ENCODE results near the gene PMS2. TPM values are rescaled to one million over a fixed set of nuclear protein-coding genes. Genes with fewer than 3 reads are reported as not detected.
A peak's percentile ranks its signal among the peaks of the same experiment; 100 is the strongest.
"Not testable (repeated sequence)": the region's sequence is repeated elsewhere in the genome, so short reads cannot be mapped to it uniquely, and the experiment has no call there.

Gene PMS2
- total RNA-seq, 1 donor from 2014 or later = 4.4 TPM

DNA sequence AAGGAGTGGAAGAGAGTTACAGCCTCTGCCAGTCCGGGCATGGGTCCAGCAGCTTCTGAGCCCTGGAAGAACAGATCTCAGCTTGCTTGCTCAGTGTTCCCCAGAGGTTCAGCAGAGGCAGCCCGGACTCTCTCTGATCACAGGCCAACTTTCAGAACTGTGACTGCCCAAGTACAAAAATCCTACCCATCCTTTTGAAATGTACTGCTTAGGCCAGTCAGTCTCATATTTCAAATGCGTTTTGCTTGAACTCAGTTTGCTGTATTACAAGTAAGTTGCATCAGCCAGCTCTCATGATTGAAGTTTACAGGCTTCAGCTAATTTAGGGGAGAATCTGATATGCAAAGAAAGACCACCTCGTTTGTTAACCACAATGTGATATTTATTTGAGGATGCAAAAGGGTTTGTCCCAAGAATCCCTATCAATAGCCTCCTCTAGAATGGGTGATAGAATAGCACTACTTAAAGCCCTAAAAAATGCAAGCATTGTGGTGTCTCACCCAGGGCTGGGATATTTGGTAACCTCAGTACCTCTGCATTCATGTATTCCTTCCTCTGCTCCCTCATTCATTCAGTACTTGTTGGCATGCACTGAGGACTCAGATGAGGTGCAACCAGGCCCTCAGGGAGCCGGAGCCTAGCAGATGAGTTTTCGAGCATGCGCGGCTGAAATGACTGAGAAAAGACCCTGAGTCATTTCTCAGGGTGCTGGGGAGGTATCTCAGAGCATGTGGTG is 7.2 kb upstream of the PMS2 start:
- peak; percentile 80 for DNase-seq (ENCODE audit: low spot score)
- ATAC-seq = peak; percentile 69

DNA sequence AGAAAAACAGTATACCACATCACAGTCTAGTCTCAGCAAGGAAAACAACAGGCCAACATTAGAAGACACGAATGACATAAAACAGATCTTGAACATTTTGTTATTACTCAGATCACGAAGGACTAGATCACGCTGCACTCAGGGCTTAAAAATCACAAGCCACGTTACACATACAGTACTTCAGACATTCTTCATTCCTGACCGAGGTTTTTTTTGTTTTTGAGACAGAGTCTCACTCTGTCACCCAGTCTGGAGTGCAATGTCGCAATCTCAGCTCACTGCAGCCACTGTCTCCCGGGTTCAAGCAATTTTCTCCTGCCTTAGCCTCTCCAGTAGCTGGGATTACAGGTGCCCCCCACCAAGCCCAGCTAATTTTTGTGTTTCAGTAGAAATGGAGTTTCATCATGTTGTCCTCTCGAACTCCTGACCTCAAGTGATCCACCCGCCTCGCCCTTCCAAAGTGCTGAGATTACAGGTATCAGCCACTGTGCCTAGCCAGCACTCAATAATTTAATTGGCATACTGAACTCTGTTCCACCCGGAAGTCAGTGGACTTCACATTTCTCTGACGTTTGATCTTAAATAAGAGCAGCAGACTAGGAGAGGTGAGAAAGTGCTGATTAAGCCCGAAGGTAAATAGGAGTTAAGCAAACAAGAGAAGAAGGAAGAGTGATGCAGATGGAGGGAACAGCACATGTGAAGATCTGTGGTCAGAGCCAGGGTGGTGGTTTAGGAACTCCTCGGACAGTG is 3.7 kb upstream of the PMS2 start:
- peak; percentile 80 for DNase-seq (ENCODE audit: low spot score)
- ATAC-seq = peak; percentile 61

DNA sequence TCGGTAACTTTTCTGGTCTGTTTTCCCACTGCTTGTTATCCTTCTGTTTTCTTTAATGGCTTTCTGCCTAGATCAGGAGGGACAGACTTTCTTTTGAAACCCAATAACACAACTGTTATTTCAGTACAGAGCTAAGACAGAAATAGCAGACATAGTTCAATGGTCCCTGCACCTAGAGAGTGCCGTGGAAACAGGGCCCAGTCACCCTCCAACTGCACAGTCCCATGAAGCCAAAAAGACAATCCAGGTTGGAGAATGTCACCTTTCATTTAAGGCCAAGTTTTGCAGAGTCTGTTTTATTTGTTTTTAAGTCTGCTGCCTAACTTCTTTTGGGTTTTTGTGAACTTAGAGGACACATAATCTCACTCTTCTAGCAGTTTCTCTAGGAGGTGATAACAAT is 2.7 kb upstream of the PMS2 start:
- no peak for ATAC-seq
- DNase-seq (ENCODE audit: low spot score) = no peak

DNA sequence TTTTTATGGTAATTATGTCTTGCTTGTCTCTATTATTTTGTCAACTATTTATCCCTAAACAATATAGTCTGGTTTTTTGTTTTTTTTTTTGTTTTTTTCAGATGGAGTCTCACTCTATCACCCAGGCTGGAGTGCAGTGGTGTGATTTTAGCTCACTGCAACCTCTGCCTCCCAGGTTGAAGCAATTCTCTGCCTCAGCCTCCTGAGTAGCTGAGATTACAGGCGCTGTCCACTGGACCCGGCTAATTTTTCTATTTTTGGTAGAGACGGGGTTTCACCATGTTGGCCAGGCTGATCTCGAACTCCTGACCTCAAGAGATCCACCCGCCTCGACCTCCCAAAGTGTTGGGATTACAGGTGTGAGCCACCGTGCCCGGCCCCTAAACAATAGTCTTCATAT is 1.5 kb upstream of the PMS2 start:
- DNase-seq (ENCODE audit: low spot score); ATAC-seq: not testable (repeated sequence)

DNA sequence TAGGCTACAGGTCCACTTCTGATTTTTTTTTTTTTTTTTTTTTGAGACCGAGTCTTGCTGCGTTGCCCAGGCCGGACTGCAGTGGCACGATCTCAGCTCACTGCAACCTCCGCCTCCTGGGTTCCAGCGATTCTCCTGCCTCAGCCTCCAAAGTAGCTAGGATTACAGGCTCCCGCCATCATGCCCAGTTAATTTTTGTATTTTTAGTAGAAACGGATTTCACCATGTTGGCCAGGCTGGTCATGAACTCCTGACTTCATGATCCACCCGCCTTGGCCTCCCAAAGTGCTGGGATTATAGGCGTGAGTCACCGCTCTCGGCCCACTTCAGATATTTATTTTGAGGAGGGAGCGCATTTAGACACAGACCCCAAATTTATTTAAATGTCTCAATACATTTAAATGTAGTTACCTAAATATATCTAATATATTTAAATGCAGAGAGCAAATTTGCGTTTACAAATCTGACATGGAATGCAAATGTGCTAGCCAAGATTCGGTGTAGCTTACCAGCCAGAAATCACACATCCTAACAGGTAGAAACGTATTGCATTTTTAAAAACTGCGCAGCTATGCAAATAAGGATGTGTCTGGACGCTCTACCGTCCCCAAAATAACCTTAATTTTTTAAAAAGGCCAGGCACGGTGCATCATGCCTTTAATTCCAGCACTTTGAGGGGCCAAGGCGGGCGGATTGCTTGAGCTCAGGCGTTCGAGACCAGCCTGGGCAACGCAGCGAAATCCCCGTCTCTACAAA is 836 bp downstream of the PMS2 start:
- DNase-seq (ENCODE audit: low spot score); ATAC-seq: not testable (repeated sequence)

DNA sequence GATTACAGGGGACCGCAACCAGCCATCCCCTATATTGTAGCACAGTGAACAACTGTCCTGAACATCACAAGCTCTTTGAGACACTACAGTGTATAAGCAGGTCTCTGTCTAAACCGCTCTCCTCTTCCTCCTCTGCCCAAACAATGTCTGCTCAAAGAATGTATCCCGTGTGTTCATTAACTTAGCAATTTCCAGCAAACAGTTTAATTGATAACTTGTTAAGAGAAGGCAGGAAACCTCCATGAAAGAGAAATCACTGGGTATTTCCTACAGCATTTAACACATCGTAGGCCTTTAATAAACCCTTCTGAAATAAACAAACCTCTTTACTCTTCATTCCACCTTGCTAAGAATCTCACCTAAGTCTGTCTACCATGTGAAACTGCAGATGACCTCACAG is 1.5 kb downstream of the PMS2 start:
- ATAC-seq (no peak), DNase-seq (ENCODE audit: low spot score) (no peak)

DNA sequence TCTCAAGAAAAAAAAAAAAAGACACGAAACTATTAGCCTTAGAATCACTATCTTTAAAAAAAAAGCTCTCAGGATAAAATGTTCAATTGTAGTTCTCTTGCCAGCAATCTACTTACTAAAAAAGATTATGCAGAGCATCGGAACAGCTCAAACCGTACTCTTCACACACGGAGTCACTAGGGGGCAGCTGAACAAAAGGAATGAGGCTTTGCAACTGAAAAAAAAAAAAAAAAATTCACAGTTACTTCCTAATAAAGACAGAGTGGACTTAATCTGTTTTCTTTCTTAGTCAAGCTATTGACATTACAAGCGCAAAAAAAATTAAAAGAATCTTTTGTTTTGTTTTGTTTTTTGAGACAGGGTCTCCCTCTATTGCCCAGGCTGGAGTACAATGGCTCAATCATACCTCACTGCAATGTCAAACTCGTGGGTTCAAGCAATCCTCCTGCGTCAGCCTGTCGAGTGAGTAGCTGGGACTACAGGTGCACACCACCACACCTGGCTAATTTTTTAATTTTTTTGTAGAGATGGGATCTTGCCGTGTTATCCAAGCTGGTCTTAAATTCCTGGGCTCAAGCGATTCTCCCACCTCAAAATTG is 11.5 kb downstream of the PMS2 start:
- ATAC-seq (peak; percentile 92), DNase-seq (ENCODE audit: low spot score) (no peak)

DNA sequence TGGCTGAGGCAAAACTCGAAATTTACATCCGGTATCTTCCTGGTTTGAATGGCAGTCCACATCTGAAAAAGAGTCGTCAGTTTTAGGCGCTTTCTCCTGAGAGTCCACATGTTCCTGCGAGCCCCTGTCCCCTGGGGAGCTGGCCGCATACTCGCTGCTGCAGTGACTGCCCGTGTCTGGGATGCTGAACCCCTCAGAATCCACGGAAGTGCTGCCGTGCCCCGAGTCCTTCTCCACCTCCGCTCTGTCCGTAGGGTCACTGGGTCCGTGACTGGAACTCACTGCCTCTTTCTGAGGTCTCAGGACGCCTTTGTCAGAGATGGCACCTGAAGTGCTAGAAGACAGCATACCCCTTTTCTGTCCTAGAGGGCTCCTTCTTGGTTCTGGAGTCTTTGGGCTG is 21.8 kb downstream of the PMS2 start:
- not testable (repeated sequence) for DNase-seq (ENCODE audit: low spot score); ATAC-seq

DNA sequence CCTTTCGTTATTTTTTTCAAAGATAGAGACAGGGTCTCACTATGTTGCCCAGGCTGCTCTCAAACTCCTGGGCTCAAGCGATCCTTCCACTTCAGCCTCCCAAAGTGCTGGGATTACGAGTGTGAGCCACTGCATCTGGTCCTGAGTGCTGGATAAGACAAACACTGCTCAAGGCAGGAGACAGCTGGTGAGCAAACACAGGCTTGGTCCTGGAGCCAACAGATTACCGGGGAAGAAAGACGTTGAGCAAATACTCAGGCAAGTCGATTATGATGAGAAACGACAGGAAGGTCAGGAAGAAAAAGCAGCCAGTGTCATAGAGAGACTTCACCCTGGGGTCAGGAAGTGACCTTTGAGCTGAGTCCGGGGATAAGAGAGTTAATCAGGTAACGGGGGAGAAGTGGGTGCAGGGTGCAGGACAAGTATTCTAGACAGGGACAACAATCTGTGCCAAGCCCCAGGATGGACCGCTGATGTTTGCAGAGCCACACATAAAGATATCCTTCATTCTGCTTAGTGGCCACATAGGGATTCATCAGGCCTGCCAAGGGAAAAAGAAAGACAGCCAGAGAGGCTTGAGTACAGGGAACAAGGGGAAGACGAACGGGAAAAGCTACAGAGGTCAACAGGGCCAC is 29.1 kb downstream of the PMS2 start:
- DNase-seq (ENCODE audit: low spot score) = not testable (repeated sequence)
- peak; percentile 49 for ATAC-seq

DNA sequence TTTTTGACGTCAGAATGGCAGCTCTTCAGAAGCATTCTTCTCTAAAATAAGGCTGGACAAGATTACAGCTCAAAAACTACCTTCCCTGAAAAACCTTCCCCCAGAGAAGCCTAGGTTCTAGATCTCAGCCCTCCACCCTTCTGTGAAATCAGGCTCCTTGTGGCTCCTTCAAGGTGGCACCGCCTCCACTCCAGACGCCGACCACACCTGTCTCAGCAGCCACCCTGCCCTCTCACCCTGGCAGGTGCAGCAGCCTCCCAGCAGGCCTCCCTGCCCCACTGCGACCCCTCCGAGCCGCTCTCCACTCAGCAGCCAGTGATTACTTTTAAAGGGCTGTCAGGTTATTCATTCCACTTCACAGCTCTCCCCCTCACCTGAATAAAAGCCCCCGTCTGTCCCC is 35.3 kb downstream of the PMS2 start:
- ATAC-seq = not testable (repeated sequence)

DNA sequence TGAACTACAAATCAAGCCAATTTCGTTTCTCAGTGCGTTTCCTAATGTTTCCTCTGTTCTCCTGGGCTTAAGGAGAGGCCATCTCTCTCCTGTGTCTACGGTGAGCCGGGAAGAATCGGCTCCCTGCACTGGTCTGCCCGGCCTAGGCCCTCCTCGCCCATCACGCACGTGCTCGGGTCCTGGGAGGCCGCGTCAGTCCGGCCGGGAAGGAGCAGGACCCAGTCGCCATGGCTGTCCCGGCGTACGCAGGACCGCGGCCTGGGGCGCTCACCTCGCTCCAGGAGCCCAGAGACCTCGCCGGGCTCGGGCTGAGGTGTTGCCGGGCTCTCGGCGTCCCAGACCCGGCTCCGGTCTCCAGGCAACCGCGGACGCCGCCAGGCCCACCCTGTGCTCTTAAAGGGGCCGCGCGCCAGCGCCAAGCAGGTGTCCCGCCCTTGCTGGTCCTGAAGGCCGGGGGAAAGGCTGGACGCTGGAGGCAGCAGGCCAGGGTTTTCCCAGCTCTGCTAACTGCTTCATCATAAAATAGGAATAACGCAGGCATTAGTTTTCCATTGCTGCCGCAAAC is 38.4 kb downstream of the PMS2 start, which contains the start of gene RSPH10B:
Gene RSPH10B (minus strand): TSS at position 343 of the 565 bp plus-strand sequence. CDS start 3,573 bp downstream, outside the sequence.
- not testable (repeated sequence) for DNase-seq (ENCODE audit: low spot score)
- peak; percentile 60 for ATAC-seq

More for the DNA sequence above, 35.3 kb downstream of the PMS2 start:
- DNase-seq (ENCODE audit: low spot score) = not testable (repeated sequence)

DNA sequence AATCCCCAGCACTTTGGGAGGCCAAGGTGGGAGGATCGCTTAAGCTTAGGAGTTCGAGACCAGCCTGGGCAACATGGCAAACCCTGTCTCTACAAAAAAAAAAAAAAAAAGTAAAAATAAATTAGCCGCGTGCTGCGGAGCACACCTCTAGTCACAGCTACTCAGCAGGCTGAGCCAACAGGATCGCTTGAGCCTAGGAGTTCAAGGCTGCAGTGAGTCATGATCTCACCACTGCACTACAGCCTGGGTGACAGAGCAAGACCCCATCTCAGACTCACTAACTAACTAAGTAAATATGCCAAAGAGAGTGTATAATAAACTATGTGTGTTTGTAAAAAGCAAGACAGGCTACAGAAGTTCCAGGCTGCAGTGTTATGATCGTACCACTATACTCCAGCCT is 45.0 kb downstream of the PMS2 start:
- not testable (repeated sequence) for DNase-seq (ENCODE audit: low spot score); ATAC-seq

DNA sequence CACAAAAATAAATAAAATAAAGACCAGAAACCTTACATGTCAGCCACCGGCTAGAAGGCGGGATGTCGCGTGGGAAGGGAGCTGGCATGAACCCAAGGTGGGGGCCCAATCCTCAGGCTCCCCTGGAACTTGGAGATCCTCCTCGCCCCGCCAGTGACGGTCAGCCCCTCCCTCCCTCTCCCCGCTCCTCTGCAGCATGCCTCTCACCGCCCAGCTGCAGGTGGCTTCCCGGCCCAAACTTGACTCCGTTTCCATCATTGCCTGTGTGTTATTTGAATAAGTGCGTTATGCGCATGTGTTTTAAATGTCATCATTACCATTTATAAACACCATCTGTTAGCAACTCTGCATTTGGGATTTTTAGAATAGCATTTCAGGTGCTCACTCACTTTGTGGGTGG is 45.6 kb downstream of the PMS2 start:
- ATAC-seq; DNase-seq (ENCODE audit: low spot score): not testable (repeated sequence)

DNA sequence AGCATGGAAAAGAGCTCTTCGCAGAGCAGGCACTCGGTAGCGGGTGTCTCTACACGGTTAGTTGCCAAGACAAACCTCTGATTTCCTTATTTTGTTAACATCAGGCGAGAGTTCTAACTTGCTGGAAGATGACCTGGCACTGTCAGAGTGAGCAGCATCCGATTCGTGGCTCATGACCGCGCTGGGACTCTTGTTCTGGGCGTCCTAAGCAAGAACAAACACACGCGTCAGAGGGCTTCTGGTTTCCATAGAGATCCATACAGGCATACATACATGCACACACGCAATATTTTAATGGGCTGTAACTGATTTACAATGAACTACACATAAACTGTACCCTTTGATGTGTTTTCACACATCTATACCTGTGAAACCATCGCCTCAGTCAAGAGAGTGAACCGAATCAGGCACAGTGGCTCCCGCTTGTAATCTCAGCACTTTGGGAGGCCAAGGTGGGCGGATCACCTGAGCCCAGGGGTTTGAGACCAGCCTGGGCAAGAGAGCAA is 73.9 kb downstream of the PMS2 start:
- not testable (repeated sequence) for ATAC-seq; DNase-seq (ENCODE audit: low spot score)

DNA sequence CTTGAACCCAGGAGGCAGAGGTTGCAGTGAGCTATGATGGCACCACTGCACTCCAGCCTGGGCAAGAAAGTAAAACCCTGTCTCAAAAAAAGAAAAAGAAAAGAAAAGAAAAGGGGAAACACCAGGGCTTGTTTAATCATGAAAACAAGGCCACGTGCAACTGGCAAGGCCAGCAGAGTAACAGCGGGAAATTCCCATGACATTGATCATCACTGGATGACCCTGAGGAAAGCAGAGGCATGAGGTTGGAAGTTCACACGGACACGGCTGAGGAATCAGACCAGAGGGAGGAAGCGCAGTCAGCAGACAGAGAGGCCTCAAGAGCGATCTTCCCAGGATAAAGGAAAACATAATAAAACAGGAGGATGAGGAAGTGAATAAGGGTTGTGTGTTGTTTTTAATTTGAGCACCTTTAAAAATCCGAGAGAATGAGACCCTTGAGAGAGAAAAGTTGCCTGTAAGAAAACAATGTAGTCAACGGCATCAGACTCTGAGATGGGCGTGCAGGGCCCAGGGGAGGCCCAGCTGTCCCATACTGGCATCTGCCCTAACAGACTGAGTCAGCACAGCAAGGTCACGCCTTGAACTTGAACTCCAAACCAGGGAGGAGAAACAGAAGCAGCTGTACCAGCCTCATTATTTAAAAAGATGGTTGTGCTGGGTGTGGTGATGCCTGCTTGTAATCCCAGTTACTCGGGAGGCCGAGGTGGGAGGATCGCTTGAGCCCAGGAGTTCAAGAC is 76.8 kb downstream of the PMS2 start:
- ATAC-seq = peak; percentile 83
- not testable (repeated sequence) for DNase-seq (ENCODE audit: low spot score)

DNA sequence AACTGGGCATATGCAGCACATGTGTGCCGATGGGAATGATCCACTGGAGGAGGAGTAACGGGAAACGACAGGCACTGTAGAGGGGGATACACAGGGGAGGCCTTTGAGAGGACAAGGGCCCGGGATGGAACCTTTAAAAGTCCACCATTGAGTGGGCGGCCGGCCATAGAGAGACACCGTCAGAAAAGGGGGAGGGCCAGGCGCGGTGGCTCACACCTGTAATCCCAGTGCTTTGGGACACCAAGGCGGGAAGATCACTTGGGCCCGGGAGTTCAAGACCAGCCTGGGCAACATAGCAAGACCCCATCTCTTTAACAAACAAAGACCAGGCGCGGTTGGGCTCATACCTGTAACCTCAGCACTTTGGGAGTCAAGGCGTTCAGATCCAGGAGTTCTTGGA is 77.6 kb downstream of the PMS2 start:
- not testable (repeated sequence) for ATAC-seq

DNA sequence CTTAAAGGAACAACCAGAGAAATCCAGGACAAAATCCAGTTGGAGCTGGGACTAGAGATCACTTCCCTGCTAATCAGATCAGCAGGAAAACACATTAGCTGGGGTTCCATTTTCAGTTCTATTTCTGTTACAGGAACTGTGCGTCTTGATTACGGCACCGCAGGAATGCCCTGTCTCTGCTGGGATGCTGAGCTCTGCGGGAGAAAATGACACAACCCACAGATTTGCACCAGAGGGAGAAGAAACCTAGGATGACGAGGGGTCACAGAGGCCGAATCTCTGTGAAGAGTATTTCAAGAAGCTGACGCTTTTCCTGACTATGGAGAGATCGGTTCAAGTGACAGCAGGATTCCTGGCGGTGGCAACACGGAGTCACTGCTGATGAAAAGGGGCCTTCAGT is 78.6 kb downstream of the PMS2 start:
- peak; percentile 19 for ATAC-seq
- not testable (repeated sequence) for DNase-seq (ENCODE audit: low spot score)

More for the DNA sequence above, 77.6 kb downstream of the PMS2 start:
- DNase-seq (ENCODE audit: low spot score) = not testable (repeated sequence)

DNA sequence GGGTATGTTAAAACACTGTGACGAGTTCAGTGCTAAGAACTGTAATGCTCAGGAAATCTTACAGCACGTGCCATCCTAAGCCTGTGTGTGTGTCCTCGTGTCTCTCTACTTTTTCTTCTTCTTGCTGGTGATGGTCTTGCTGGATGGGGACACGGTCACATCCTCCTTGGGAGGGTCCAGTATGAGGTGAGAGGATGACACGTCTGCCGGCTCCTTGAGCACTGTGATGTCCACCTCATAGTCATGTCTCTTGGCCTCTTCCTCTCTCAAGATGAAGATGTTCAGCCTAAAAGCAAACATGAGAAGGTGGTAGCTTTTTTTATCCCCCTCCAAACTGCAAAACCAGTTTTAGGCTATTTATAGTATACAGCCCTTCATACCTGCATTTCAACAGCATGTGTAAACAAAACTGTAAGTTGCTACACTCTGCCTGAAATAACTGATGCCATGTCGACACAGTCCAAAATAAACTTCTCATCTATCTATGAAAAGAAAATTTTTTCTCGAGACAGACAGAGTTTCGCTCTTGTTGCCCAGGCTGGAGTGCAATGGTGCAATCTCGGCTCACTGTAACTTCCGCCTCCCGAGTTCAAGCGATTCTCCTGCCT is 82.5 kb downstream of the PMS2 start:
- ATAC-seq = peak; percentile 68

More for the DNA sequence above, 82.5 kb downstream of the PMS2 start:
- not testable (repeated sequence) for DNase-seq (ENCODE audit: low spot score)
